A549 treated with CpdA at 1 μM for 4 hours (cell line): ENCODE results near the gene CCL19. TPM values are rescaled to one million over a fixed set of nuclear protein-coding genes. Genes with fewer than 3 reads are reported as not detected.

Experiments
- total RNA-seq: library from RNA; stranded (reverse); fragments of 200-300 nt; extraction: Qiagen RNA extraction; gene quantifications from 5 replicates; pipeline ENCODE4 v1.2.3, GENCODE V29; 2022; ENCODE audit warnings: low read depth

Gene CCL19
- total RNA-seq, result not detected in 5 replicates

DNA sequence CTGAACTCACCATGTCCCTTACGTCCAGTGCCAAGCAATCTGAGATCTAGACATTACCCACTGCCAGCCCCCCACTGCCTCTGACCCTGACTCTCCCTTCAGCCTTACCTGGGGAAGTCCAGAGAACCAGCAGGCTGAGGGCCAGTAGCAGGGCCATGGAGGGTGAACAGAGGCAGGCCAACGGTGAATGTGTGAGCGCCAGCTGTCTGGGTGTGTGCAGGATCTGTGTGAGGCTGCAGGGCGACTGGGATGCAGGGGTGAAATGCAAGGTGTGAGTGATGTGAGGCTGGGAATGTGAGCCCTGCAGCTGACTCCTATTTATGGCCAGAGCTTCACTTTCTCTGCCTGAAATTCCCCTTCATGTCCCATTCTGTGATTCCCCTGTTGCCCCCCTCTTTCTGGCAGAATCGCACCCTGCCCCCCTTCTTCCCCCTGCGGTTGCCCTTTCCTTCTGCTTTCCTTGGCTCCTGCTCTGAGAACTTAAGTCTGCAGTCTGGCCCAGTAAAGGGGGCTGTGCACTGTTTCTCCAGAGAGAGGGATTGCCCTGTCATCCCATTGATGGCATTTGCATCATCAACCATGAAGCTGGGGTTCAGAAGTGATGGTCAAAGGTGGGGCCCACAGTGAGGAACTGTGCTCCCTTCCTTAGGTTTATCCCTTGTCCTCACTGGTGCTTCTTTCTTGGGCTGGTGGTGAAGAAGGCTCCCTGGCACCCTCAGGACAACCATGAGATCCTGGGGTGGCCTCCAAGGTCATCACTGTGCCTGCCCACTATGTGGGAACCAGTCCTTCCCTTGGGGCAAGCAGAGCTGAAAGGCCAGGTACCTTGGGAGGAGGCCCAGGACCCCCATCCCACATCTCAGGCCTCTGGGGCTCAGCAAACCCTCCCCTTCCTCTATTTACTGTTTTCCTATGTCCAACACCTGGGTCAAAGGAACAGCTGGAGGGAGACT lies at the start of gene CCL19:
TSS of gene CCL19 (minus strand) at position 294 of the 953 bp plus-strand sequence. CDS start at position 157, 137 bp downstream.

DNA sequence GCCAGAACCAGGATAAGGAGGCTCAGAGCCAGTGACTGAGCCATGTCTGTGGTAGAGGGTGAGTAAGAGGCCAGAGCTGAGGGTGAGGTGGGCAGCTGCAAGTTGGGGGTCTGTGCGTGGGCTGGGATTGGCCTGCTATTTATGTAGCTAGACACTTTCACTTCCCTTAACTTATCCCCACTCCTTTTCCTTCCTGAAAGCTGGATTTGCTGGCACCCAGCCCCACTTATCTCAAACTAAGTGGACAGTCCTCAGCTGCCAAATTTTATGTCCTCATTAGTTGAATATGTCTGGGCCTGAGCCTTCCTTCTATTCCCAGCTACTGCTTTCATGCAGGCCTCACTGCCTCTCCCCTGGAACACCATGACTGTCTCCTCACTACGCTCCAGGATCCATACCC lies 18.9 kb upstream of the CCL19 start, which contains the start of gene CCL21:
TSS of gene CCL21 (minus strand) at position 114 of the 400 bp plus-strand sequence. CDS start at position 44, 70 bp downstream.

DNA sequence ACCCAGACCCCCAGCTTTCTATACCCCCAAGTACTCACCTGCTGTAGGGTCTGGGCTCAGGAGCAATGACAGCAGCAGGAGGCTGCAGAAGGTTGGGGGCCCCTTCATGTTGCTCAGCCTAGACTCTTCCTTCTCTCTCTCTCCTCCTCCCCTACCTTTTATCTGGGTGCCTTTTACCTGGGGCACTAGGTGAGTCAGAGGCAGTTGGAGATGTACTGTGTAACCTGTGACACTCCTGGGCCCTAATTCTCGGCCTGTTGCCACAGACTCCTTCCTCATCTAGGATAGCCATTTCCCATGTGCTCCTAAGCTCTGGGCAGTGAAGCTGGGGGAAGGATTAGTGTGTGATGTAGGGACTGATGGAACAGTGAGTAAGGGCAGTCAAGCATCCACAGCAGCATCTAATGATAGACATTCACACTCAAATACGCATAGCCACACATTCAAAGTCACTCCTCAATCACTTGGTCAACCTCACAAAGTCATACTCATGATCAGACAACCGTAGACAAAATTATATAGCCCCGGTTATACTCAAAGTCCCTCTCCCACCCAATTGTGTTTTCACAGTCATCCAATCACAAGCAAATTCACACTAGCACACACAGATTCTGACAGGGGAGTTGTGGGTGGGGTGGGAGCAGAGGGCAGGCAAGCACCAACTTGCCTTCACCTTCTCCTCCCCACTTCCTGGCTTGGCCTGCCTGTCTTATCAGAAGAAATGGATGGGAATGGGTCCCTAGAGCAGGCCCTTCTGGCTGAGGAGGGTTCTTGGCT lies 28.4 kb downstream of the CCL19 start, which contains the start of gene CCL27:
TSS of gene CCL27 (minus strand) at position 132 of the 777 bp plus-strand sequence. CDS start at position 108, 24 bp downstream.

DNA sequence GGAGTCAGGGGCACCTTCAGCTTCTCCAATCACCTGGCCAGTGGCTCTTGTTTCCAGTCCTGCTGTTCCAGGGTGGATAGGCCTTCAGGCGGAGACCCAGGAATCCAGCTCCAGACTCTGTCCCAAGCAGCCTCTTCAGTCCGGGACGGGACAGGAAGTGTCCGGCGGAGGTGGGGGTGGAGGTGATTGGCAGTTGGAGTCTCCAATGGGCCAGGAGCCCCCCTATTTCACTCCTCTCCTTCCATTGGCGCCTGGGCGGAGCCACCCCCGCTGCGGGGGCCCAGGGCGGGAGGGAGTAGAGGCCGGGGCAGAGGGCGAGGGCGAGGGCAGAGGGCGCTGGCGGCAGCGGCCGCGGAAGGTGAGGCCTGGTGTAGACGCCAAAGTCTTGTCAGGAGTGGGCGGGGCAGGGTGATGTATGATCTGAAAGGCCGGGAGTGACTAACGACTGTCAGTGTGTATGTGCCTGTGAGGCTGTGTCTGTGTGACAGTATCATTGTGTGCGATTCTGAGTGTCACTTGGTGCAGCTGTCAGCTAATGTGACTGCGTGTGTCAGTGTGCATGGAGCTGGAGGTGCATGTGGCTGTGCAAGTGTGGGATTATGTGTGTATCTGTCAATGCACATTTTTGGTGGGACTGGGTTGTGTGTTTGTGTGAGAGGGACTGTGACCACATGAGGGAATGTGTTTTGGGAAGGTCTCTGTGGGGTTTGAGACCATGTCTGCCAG lies 39.0 kb downstream of the CCL19 start, which contains the start of gene IL11RA:
TSS of gene IL11RA (plus strand) at position 310 of the 726 bp plus-strand sequence. CDS start 3,033 bp downstream, outside the sequence.

DNA sequence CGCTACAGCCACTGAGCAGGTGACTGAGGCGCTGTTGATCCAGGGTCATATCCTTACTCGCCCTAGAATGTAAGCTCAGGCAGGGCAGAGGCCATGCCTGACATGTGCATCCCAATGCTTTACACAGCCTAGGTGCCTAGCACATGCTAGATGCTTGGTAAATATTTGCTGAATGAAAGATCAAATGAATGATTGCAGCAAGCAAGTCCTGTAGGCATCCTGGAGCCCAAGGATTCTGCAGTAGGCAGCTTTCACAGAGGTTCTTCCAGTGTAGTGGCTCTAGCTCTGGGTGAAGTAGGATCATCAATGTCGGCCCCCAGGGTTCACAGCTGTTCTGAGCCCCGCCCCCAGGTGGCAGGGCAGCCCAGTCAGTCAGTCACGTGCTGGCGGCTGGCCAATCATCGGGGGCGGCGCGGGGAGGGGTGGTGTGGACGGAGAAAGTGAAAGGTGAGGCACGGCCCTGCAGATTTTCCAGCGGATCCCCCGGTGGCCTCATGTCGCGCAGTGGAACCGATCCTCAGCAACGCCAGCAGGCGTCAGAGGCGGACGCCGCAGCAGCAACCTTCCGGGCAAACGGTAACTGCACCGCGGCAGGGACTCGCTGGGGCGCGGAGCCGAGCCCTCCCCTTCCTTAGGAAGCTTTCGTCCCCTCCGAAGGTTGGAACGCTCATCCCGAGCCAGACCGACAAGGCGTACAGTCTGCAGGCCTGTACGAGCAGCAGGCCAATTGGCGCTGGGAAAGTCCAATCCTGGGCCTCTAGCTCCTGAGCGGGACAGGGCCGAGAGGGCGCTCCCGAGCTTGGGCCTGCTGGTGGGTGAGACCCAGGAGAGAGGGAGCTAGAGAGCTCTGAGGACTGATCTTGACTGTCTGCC lies 44.6 kb downstream of the CCL19 start, which contains the start of gene GALT:
TSS of gene GALT (plus strand) at position 465 of the 873 bp plus-strand sequence. CDS start at position 495, 30 bp downstream.

Other genes starting within 250 kb of the CCL19 start
- gene FAM219A, start 232.7 kb downstream of the CCL19 start, total RNA-seq, result 14.0 to 18.1 TPM (median 15.7 TPM) in 5 replicates
- 0.07 to 0.37 TPM (median 0.09 TPM) in 4 of 5 replicates, not detected in the other for gene DNAI1, start 232.5 kb downstream of the CCL19 start, total RNA-seq
- 1.3 to 2.3 TPM (median 2.0 TPM) in 5 replicates for gene ENHO, start 168.3 kb downstream of the CCL19 start, total RNA-seq
- 0.08 to 0.19 TPM (median 0.10 TPM) in 5 replicates for gene CNTFR, start 101.6 kb downstream of the CCL19 start, total RNA-seq
- gene RPP25L, start 79.2 kb downstream of the CCL19 start, total RNA-seq, result 39.7 to 50.3 TPM (median 43.1 TPM) in 5 replicates
- 103 to 115 TPM (median 112 TPM) in 5 replicates for gene DCTN3, start 70.8 kb downstream of the CCL19 start, total RNA-seq
- 0.15 to 0.33 TPM (median 0.23 TPM) in 4 of 5 replicates, not detected in the other for gene ARID3C, start 62.2 kb downstream of the CCL19 start, total RNA-seq
- gene SIGMAR1, start 53.5 kb downstream of the CCL19 start, total RNA-seq, result 146 to 204 TPM (median 198 TPM) in 5 replicates
- gene GALT, start 44.6 kb downstream of the CCL19 start, total RNA-seq, result 15.3 to 21.3 TPM (median 18.6 TPM) in 5 replicates
- 5.0 to 6.7 TPM (median 5.6 TPM) in 5 replicates for gene IL11RA, start 39.1 kb downstream of the CCL19 start, total RNA-seq
- gene CCL27, start 28.6 kb downstream of the CCL19 start, total RNA-seq, result 0.23 to 0.66 TPM (median 0.32 TPM) in 3 of 5 replicates, not detected in the others
- not detected in 5 replicates for gene CCL21, start 18.9 kb upstream of the CCL19 start, total RNA-seq